GM18517 (cell line): Measurements from ENCODE around the gene ITPKC.

Experiments
- ATAC-seq: cut with Tn5 transposase; IDR thresholded peaks from one replicate; pipeline ENCODE4 v1.9.1; 2021; ENCODE audit warnings: mild to moderate bottlenecking, moderate library complexity; ENCODE audit not compliant: unreplicated experiment

Gene ITPKC

DNA sequence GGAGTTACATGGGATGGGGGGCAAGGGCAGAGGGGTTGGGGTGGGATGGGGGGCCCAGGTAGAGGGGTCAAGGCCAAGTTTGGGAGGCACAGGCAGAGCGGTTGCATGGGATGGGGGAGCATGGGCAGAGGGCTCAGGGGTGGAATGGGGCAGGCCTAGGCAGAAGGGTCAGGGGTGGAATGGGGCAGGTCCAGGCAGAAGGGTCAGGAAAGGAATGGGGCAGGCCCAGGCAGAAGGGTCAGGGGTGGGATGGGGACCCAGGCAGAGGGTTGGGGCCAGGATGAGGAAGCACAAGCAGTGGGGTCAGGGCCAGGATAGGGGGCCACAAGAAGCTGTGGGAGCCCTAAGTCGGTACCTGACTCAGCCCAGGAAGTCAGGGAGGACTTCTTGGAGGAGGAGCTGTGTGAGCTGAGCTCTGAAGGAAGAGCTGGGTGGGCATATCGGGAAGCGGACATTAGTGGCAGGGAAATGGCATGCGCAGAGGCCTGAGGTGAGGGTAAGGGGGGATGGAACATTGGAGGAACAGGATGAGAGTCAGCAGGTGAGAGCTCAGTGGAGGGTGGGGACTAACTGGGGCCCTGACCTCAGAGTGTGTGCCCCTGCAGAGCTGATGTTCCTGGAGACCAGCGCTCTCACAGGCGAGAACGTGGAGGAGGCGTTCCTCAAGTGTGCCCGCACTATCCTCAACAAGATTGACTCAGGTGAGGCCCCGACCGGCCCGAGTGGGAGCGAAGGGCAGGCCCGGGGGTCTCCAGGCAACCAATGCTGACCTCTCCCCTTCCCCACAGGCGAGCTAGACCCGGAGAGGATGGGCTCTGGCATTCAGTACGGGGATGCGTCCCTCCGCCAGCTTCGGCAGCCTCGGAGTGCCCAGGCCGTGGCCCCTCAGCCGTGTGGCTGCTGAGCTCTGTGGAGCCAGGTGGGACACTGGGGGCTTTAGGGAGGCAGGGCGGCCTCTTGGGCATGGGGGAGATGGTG lies 69.4 kb downstream of the ITPKC start:
- ATAC-seq: no peak
